Bronchial epithelial cell (primary cell): ENCODE results near the gene APOO. TPM values are rescaled to one million over a fixed set of nuclear protein-coding genes. Genes with fewer than 3 reads are reported as not detected.

Source experiments
- DNase-seq: peaks from one replicate; pipeline ENCODE4 v3.0.0-alpha.2; 2010; ENCODE audit warnings: low read depth
- FAIRE-seq: peaks from 2 replicates; lab custom pipeline; 2011; peaks lifted over from hg19 to GRCh38; lab: Jason Lieb, UNC
- H3K27me3 ChIP-seq: 2 replicates; pipeline ENCODE4 v1.5.1; 2011; ENCODE audit warnings: low read length; ENCODE audit not compliant: control insufficient read depth, insufficient read depth
- H3K36me3 ChIP-seq: 2 replicates; pipeline ENCODE4 v1.5.1; 2011; ENCODE audit warnings: low read length; ENCODE audit not compliant: control insufficient read depth, insufficient read depth
- H3K4me3 ChIP-seq: 2 replicates; pipeline ENCODE4 v1.5.1; 2011; ENCODE audit warnings: mild to moderate bottlenecking, low read depth, low read length, control low read depth
- CTCF ChIP-seq: IDR thresholded peaks from 2 replicates; pipeline ENCODE4 v1.5.1; 2011; ENCODE audit warnings: mild to moderate bottlenecking, moderate library complexity, low read length, control low read depth, inconsistent platforms; ENCODE audit not compliant: insufficient read depth, severe bottlenecking
- total RNA-seq: library from RNA; depleted of rRNA; stranded (reverse); fragments of >200 nt; gene quantifications from 2 replicates; pipeline ENCODE4 v1.2.1, GENCODE V29; 2014

APOO gene
- total RNA-seq, result 6.0 and 7.4 TPM in 2 replicates

GRCh38 chrX:23907498-23908218 lies at the start of gene APOO, which contains the start of gene CXorf58:
TSS of gene APOO (minus strand) at chrX:23907938. CDS start at chrX:23907702, 236 bp downstream.
TSS of gene CXorf58 (plus strand) at chrX:23908006. CDS start at chrX:23910303, 2,297 bp downstream.
- no peaks in the 10 kb centered on the region for H3K36me3 ChIP-seq
- FAIRE-seq, result no peak
- H3K27me3 ChIP-seq, result no peaks in the 10 kb centered on the region
- peak within 1 kb of the TSS; percentile 56 for H3K4me3 ChIP-seq
- TF ChIP-seq CTCF, result peak; percentile 77
- DNase-seq, result peak; percentile 77

GRCh38 chrX:23954396-23954795 lies 46.7 kb upstream of the APOO start:
- Histone ChIP-seq H3K27me3 (no peaks in the 10 kb centered on the region), H3K4me3 (no peak overlapping the region), H3K36me3 (no peaks in the 10 kb centered on the region)
- FAIRE-seq, result no peak
- TF ChIP-seq CTCF, result no peak
- no peak for DNase-seq

GRCh38 chrX:23953908-23954269 lies 46.2 kb upstream of the APOO start:
- no peaks in the 10 kb centered on the region for H3K36me3 ChIP-seq
- FAIRE-seq (no peak), DNase-seq (no peak)
- no peaks in the 10 kb centered on the region for H3K27me3 ChIP-seq
- no peak for TF ChIP-seq CTCF
- H3K4me3 ChIP-seq, result no peak overlapping the region

- DNase-seq (no peak), FAIRE-seq (no peak)
- no peak overlapping the region for H3K4me3 ChIP-seq
- H3K36me3 ChIP-seq, result no peaks in the 10 kb centered on the region
- no peak for TF ChIP-seq CTCF
- no peaks in the 10 kb centered on the region for H3K27me3 ChIP-seq
Measured at GRCh38 chrX:23952984-23953907, 45.5 kb upstream of the APOO start.

- TF ChIP-seq CTCF, result no peak
- Histone ChIP-seq H3K27me3 (no peaks in the 10 kb centered on the region), H3K36me3 (no peaks in the 10 kb centered on the region), H3K4me3 (no peak overlapping the region)
- peak; percentile 21 for DNase-seq
- no peak for FAIRE-seq
Measured at GRCh38 chrX:23952391-23952790, 44.7 kb upstream of the APOO start.
